Activated CD8-positive, alpha-beta T cell treated with anti-CD3 and anti-CD28 coated beads for 36 hours (primary cell): ENCODE measurements around the gene PPM1D. TPM values are rescaled to one million over a fixed set of nuclear protein-coding genes. Genes with fewer than 3 reads are reported as not detected.

ENCODE experiments used
- ATAC-seq: fragments of 200-7000 bp; cut with Tn5 transposase; one replicate; pipeline ENCODE4 v1.10.0; 2021; ENCODE audit warnings: mild to moderate bottlenecking, moderate library complexity
- CTCF ChIA-PET: fragments of 350-600 bp; sonication (Branson Sonifier 250); formaldehyde crosslinking; loops from one replicate; lab custom pipeline; 2021; ENCODE audit warnings: antibody characterized with exemption; lab: Charles Lee
- POLR2A ChIA-PET: fragments of 350-600 bp; sonication (Branson Sonifier 250); formaldehyde crosslinking; loops from one replicate; lab custom pipeline; 2021; ENCODE audit warnings: antibody characterized with exemption; lab: Charles Lee
- DNase-seq: peaks from one replicate; pipeline ENCODE4 v3.0.0-alpha.2; 2020
- H3K27ac Mint-ChIP-seq: one replicate; pipeline ENCODE4 v1.8.0; 2021; ENCODE audit warnings: mild to moderate bottlenecking, mixed read lengths
- H3K27me3 Mint-ChIP-seq: one replicate; pipeline ENCODE4 v1.8.0; 2021; ENCODE audit warnings: mixed read lengths
- H3K36me3 Mint-ChIP-seq: one replicate; pipeline ENCODE4 v1.8.0; 2021; ENCODE audit warnings: low read depth, mixed read lengths
- H3K4me1 Mint-ChIP-seq: one replicate; pipeline ENCODE4 v1.8.0; 2021; ENCODE audit warnings: low read depth, mixed read lengths
- H3K4me3 Mint-ChIP-seq: one replicate; pipeline ENCODE4 v1.8.0; 2021; ENCODE audit warnings: mild to moderate bottlenecking, moderate library complexity, mixed read lengths
- H3K9me3 Mint-ChIP-seq: one replicate; pipeline ENCODE4 v1.8.0; 2021; ENCODE audit warnings: mixed read lengths
- CTCF ChIP-seq: fragments of 200-600 bp; IDR thresholded peaks from one replicate; pipeline ENCODE4 v1.8.0; 2022; ENCODE audit warnings: antibody characterized with exemption, mild to moderate bottlenecking
- intact Hi-C: fragments of 100-400 bp; cut with micrococcal nuclease; formaldehyde crosslinking; loops from one replicate; pipeline ENCODE4 v1.10.0; 2022
- total RNA-seq, 2 experiments: library from RNA; stranded (reverse); gene quantifications; one replicate each; pipeline ENCODE4 v1.2.3, GENCODE V29; 2021

The PPM1D gene
- total RNA-seq, 2 experiments from 2014 or later, result 11.6 to 12.3 TPM

- CTCF ChIA-PET, result interaction anchor here (0.6 to 1.6 kb wide), 2 partner anchors 10 to 73 kb away, joined by 3 to 6 read pairs; no protein-coding TSS in a partner anchor
- Mint-ChIP-seq H3K36me3 (no peaks in the 10 kb centered on the region), H3K27me3 (no peaks in the 10 kb centered on the region), H3K9me3 (no peaks in the 10 kb centered on the region), H3K4me1 (no peaks in the 10 kb centered on the region), H3K4me3 (no peak overlapping the region), H3K27ac (no peak overlapping the region)
- no peak for ATAC-seq
- TF ChIP-seq CTCF, result no peak
- POLR2A ChIA-PET, result no interaction called here
- intact Hi-C loops, result no loop called here
- no peak for DNase-seq
Observed at GRCh38 chr17:60565233-60565632, 34.8 kb upstream of the PPM1D start.

- peaks cover 6% of the 10 kb centered on the region for H3K27me3 Mint-ChIP-seq
- intact Hi-C loops, result no loop called here
- no peaks in the 10 kb centered on the region for H3K9me3 Mint-ChIP-seq
- H3K36me3 Mint-ChIP-seq, result no peaks in the 10 kb centered on the region
- CTCF ChIA-PET, result interaction anchor here (1.2 kb wide), 1 partner anchor 65 kb away, joined by 3 read pairs; no protein-coding TSS in a partner anchor
- no peak for TF ChIP-seq CTCF
- H3K4me3 Mint-ChIP-seq, result no peak overlapping the region
- H3K4me1 Mint-ChIP-seq, result peaks cover 6% of the 10 kb centered on the region
- H3K27ac Mint-ChIP-seq, result no peak overlapping the region
- POLR2A ChIA-PET, result interaction anchor here (1.0 to 1.5 kb wide), 2 partner anchors 26 to 28 kb away, joined by 3 to 4 read pairs; no protein-coding TSS in a partner anchor
- DNase-seq, result no peak
- no peak for ATAC-seq
Observed at GRCh38 chr17:60573236-60574051, 26.5 kb upstream of the PPM1D start.

GRCh38 chr17:60577147-60577915, 22.7 kb upstream of the PPM1D start:
- no peaks in the 10 kb centered on the region for H3K9me3 Mint-ChIP-seq
- intact Hi-C loops, result no loop called here
- H3K4me3 Mint-ChIP-seq, result peak overlapping the region; percentile 60
- peaks cover 6% of the 10 kb centered on the region for H3K4me1 Mint-ChIP-seq
- DNase-seq (no peak), ATAC-seq (no peak)
- H3K27ac Mint-ChIP-seq, result peak overlapping the region; percentile 25
- peaks cover 3% of the 10 kb centered on the region for H3K27me3 Mint-ChIP-seq
- no peak for TF ChIP-seq CTCF
- CTCF ChIA-PET, result interaction anchor here (1.2 to 2.9 kb wide), 4 partner anchors 14 to 156 kb away, joined by 3 to 20 read pairs (median 6); no protein-coding TSS in a partner anchor
- H3K36me3 Mint-ChIP-seq, result no peaks in the 10 kb centered on the region
- POLR2A ChIA-PET, result interaction anchor here (0.7 to 1.7 kb wide), 2 partner anchors 22 to 23 kb away, joined by 3 read pairs; partner anchors contain the start of gene PPM1D

GRCh38 chr17:60579090-60579489, 20.9 kb upstream of the PPM1D start:
- ChIA-PET POLR2A (no interaction called here), CTCF (interaction anchor here (1.1 to 1.3 kb wide), 2 partner anchors 8 to 10 kb away, joined by 3 to 7 read pairs; no protein-coding TSS in a partner anchor)
- no peak overlapping the region for H3K4me3 Mint-ChIP-seq
- peaks cover 6% of the 10 kb centered on the region for H3K4me1 Mint-ChIP-seq
- no peak for TF ChIP-seq CTCF
- intact Hi-C loops, result no loop called here
- H3K36me3 Mint-ChIP-seq, result no peaks in the 10 kb centered on the region
- no peaks in the 10 kb centered on the region for H3K9me3 Mint-ChIP-seq
- DNase-seq (no peak), ATAC-seq (no peak)
- H3K27me3 Mint-ChIP-seq, result peaks cover 2% of the 10 kb centered on the region
- no peak overlapping the region for H3K27ac Mint-ChIP-seq
